Measurements from ENCODE around the gene ARHGAP24.
"Not testable (repeated sequence)": the region's sequence is repeated elsewhere in the genome, so short reads cannot be mapped to it uniquely, and the experiment has no call there.

The ARHGAP24 gene

GRCh38 chr4:85644061-85644460, 169.1 kb downstream of the ARHGAP24 start:
- no peak for DNase-seq (ENCODE audit: low read depth in 1 of 2, low spot score in 1 of 2)

DNA sequence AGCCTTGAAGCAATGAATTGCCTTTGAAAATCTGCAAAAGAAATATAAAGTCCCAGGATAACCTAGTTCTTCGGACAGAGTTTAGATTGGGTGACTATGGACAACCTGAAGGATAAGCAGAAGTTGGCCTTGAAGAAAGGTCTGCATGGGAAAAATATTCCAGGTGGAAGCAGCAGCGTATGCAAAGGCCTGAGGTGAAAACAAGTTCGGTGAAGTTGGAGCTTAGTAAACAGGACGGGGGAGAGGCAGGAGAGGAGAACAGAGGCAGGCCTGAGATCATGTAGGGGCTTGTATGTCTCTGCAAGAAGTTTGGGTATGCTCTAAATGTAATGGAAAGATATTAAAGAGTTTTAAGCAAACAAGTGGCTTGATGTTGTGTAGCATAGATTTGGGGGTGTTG, 176.0 kb downstream of the ARHGAP24 start:
- DNase-seq (ENCODE audit: low read depth in 1 of 2, low spot score in 1 of 2) = no peak

GRCh38 chr4:85656759-85657505, 182.0 kb downstream of the ARHGAP24 start:
- no peak for DNase-seq (ENCODE audit: low read depth in 1 of 2, low spot score in 1 of 2)

DNA sequence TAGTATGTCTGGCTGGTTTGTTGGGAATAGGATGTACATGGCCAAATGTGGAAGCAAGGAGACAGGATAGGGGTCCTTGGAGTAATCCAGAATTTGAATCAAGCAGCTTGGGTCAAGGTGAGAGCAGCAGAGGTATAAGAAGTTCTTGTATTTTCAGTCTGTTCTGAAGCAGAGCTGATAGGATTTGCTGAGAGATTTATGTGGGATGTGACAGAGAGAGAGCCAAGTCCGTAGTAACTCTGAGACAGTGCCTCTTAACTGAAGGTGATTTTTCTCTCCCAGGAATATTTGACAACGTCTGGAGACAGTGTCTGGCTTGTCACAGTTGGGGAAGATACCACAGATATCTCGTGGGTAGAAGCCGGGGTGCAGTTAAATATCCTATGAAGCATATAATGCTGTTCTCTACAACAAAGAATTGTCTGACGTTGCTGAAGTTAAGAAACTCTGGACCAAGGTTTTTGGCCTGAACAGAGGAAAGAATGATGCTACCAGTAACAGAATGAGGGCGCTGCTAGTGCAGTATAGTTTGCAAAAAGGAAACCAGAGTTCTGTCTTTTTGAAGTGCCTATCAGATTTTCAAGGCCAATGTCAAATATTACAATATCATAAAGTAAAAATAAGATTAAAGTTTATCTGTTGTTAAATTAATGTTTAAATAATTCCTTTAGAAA, 184.0 kb downstream of the ARHGAP24 start:
- no peak for DNase-seq (ENCODE audit: low read depth in 1 of 2, low spot score in 1 of 2)

GRCh38 chr4:85659610-85660218, 184.8 kb downstream of the ARHGAP24 start:
- no peak for DNase-seq (ENCODE audit: low read depth in 1 of 2, low spot score in 1 of 2)

DNA sequence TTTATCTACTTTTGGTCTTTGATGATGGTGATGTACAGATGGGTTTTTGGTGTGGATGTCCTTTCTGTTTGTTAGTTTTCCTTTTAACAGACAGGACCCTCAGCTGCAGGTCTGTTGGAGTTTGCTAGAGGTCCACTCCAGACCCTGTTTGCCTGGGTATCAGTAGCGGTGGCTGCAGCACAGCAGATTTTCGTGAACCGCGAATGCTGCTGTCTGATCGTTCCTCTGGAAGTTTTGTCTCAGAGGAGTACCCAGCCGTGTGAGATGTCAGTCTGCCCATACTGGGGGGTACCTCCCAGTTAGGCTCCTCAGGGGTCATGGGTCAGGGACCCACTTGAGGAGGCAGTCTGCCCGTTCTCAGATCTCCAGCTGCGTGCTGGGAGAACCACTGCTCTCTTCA, 191.7 kb downstream of the ARHGAP24 start:
- DNase-seq (ENCODE audit: low read depth in 1 of 2, low spot score in 1 of 2) = not testable (repeated sequence)

DNA sequence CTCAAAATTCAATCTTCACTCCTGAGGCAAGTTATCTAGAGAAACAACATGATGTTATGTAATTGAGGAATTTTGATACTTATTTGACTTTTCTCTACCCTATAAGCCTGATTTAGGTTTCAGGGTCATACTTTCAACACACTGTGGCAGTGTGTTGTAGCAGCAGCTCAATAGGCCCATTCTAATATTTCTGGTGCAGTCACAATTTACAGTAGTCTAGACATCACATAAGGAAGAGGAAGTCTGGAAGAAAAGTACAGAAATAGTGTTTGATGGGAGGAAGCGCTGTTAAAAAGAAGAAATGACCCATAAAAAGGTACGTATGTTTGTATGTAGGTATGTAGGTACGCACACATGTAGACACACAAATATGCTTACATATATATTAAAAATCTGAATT, 194.3 kb downstream of the ARHGAP24 start:
- DNase-seq (ENCODE audit: low read depth in 1 of 2, low spot score in 1 of 2) = no peak

DNA sequence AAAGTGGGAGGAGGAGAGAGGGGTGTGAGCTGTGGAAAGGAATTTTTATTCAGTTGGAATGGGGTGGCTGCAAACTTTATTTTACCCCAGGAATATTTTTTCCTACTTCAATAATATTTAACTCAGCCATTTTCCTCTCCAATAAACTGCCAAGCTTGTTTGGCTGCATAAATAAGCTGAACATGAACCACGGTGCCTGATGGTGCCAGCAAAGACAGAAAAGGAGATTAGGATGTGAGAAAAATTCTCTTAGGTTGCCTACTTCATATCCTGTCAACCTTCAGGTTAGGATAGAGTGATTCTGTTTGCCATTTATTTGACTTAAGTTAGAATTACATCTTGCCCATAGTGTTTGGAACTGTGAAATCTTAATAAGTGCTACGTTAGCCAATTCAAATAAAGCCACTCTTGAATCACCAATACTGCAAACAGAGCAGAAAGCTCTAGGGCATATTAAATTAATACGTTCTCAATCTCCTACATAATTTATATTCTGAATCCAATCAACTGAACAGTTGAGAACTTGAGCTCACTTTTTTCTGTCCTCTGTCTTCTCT, 195.1 kb downstream of the ARHGAP24 start:
- no peak for DNase-seq (ENCODE audit: low read depth in 1 of 2, low spot score in 1 of 2)

GRCh38 chr4:85671120-85671519, 196.2 kb downstream of the ARHGAP24 start:
- no peak for DNase-seq (ENCODE audit: low read depth in 1 of 2, low spot score in 1 of 2)

DNA sequence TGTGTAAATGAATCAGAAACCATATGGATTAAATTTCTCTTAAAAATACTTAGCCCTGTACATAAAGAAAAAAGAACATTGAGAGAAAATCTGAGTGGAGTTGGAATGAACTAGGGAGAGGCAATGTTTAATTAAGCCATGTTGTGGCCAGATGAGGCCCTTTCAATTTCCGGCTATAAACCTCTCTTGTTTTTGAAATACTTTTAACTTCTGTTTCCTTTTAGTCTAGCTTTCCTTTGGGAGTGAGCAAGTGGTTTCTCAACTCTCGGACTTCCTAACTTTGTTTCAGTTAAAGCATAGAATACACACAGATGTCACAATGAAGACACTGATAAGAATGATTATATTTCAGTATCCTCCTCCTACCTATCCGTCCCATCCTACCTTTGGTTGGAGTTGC, 197.2 kb downstream of the ARHGAP24 start:
- DNase-seq (ENCODE audit: low read depth in 1 of 2, low spot score in 1 of 2) = no peak

- DNase-seq (ENCODE audit: low read depth in 1 of 2, low spot score in 1 of 2) = no peak
Measured at GRCh38 chr4:85672959-85673358, 198.0 kb downstream of the ARHGAP24 start.

GRCh38 chr4:85673540-85673939, 198.6 kb downstream of the ARHGAP24 start:
- no peak for DNase-seq (ENCODE audit: low read depth in 1 of 2, low spot score in 1 of 2)

- no peak for DNase-seq (ENCODE audit: low read depth in 1 of 2, low spot score in 1 of 2)
Measured at GRCh38 chr4:85675076-85676049, 200.4 kb downstream of the ARHGAP24 start.

DNA sequence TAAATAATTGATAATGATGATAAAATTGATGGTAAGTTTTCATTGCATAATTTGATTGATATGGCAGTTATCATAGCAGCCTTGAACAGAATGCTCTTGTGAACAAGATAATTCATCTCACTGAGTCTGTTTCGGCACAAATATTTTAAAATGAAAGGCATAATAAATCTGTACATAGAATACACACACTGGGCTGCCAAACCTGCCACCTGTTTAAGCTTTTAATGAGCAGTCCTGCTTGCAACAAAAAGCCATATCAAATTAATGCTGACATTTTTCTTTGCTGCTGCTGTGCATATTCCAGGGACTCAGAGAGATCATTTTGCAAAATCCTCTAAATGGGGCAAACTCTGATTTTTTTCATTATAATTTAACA, 201.1 kb downstream of the ARHGAP24 start:
- no peak for DNase-seq (ENCODE audit: low read depth in 1 of 2, low spot score in 1 of 2)

DNA sequence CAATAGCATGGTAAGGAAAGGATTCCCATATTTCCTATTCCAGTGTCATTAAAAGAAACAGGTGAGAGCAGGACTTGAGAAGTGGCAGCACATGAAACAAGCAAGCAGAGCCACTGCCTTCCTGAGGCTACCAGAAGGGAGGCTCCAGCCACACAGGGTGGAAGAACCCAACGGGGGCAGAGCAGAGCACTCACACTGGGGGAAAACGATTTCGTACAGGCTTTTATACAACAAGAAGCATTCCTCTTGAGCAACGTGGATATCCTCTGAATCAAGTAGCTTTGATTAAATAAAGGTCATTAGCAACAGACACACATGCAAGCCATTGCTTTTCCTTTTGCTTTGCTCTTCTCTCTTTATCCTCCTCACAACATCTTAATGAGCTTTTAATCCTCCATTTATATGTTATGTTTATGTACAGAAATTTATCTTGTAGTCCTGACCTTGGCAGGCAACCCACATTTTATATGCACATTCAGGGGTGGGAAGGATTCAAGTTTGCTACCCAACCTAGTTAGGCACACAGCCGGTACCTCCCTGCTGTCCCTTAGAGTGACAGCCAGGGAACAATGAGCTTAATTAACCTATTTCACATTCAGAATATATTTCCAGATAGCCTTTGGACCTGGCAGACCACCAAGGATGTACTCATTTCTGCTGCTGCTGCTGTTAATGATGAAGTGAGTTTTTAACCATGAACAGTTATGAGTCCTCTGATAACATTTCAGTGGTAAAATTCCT, 202.1 kb downstream of the ARHGAP24 start:
- no peak for DNase-seq (ENCODE audit: low read depth in 1 of 2, low spot score in 1 of 2)

- no peak for DNase-seq (ENCODE audit: low read depth in 1 of 2, low spot score in 1 of 2)
Measured at GRCh38 chr4:85681221-85681657, 206.3 kb downstream of the ARHGAP24 start.

DNA sequence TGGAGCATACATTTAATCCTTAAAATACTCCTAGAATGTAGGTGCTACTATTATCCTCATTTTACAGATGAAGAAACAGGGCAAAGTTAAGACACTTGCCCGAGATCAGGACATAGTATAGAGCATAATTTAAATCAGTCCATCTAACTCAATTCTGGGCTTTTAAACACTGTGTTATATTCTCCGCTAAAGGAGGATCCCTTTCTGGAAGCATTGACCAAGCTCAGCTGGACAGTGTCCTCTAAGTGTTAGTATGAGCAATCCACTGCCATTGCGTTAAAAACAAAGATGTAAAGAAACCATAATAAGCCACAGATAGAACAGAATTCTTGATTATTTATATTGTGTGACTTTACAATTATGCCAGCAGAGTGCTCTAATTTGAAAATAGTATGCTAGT, 207.0 kb downstream of the ARHGAP24 start:
- no peak for DNase-seq (ENCODE audit: low read depth in 1 of 2, low spot score in 1 of 2)

GRCh38 chr4:85682391-85682790, 207.4 kb downstream of the ARHGAP24 start:
- DNase-seq (ENCODE audit: low read depth in 1 of 2, low spot score in 1 of 2) = no peak

GRCh38 chr4:85684676-85685075, 209.7 kb downstream of the ARHGAP24 start:
- no peak for DNase-seq (ENCODE audit: low read depth in 1 of 2, low spot score in 1 of 2)

- no peak for DNase-seq (ENCODE audit: low read depth in 1 of 2, low spot score in 1 of 2)
Measured at GRCh38 chr4:85686398-85686797, 211.4 kb downstream of the ARHGAP24 start.

Measured in activated T-helper 1 cell treated with anti-CD3 and anti-CD28 coated beads, Interleukin-2, amount 50 U/mL, for 16 hours (primary cell).